GM23248 (cell line): Measurements from ENCODE around the gene NOTO.

Experiments used
- EZH2 ChIP-seq: fragments of 200-600 bp; sonication (generic); IDR thresholded peaks from 2 replicates; pipeline ENCODE4 v1.6.1; 2018; ENCODE audit warnings: antibody characterized with exemption, mild to moderate bottlenecking; ENCODE audit not compliant: insufficient read depth, poor library complexity, severe bottlenecking
- EZH2phosphoT487 ChIP-seq: fragments of 200-600 bp; sonication (generic); IDR thresholded peaks from 2 replicates; pipeline ENCODE4 v1.6.1; 2018; ENCODE audit warnings: antibody characterized with exemption, moderate library complexity, mild to moderate bottlenecking, low read depth; ENCODE audit not compliant: insufficient read depth

GRCh38 chr2:73235315-73236028 lies 33.1 kb downstream of the NOTO start:
- no peak for TF ChIP-seq EZH2
- no peak for TF ChIP-seq EZH2phosphoT487
